ENCODE data around the gene KIF26B.

- TF ChIP-seq CTCF (IDR thresholded peaks at IDR 0.05) (no peak), MAFK (IDR thresholded peaks at IDR 0.05; ENCODE audit: partially characterized antibody) (no peak), RAD21 (conservative IDR thresholded peaks at IDR 0.05 in 1 of 2, IDR thresholded peaks at IDR 0.05 in 1 of 2) (no peak), POLR2A (IDR thresholded peaks at IDR 0.05; ENCODE audit: low read length) (no peak)
These were observed 10.9 kb upstream of the KIF26B start for GRCh38 chr1:245143849-245144248.

Measured in A549 (cell line).